ENCODE results near the gene TXNRD2.

DNA sequence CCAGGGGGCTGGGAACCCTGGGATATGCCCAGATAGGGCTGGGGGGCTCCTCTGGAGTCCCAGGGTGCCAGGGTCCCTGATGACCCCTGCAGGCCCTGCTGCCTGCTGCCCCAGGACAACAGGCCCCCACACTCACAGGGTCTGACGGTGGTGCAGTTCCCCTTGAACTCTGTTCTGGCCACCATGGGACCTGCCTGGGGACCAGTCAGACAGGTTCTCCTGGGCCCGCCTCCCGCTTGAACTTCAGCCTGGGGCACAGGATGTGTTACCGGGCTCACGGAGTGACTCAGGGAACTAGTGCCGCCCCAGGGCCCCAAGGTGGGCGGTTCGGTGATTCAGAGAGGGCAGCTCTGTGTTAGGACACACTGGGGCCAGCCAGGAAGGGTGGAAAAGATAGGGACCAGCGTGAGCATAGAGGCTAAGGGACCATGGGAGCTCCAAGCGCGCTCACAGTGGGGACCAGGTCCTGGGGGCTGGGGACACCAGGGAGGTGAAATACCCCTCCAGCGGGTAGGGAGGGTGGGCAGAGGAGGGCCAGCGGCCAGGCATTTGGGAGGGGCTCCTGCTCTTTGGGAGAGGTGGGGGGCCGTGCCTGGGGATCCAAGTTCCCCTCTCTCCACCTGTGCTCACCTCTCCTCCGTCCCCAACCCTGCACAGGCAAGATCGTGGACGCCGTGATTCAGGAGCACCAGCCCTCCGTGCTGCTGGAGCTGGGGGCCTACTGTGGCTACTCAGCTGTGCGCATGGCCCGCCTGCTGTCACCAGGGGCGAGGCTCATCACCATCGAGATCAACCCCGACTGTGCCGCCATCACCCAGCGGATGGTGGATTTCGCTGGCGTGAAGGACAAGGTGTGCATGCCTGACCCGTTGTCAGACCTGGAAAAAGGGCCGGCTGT lies 21.5 kb upstream of the TXNRD2 start:
- TF ChIP-seq, protein P1, sequence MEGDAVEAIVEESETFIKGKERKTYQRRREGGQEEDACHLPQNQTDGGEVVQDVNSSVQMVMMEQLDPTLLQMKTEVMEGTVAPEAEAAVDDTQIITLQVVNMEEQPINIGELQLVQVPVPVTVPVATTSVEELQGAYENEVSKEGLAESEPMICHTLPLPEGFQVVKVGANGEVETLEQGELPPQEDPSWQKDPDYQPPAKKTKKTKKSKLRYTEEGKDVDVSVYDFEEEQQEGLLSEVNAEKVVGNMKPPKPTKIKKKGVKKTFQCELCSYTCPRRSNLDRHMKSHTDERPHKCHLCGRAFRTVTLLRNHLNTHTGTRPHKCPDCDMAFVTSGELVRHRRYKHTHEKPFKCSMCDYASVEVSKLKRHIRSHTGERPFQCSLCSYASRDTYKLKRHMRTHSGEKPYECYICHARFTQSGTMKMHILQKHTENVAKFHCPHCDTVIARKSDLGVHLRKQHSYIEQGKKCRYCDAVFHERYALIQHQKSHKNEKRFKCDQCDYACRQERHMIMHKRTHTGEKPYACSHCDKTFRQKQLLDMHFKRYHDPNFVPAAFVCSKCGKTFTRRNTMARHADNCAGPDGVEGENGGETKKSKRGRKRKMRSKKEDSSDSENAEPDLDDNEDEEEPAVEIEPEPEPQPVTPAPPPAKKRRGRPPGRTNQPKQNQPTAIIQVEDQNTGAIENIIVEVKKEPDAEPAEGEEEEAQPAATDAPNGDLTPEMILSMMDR (IDR thresholded peaks at IDR 0.05; ENCODE audit: borderline replicate concordance, extremely low read depth, low read length, poor library complexity, severe bottlenecking) = no peak
- no peak for TF ChIP-seq EZH2 (IDR thresholded peaks at IDR 0.05; ENCODE audit: borderline replicate concordance, low read depth, low read length, severe bottlenecking)
